HG02678 (cell line): ENCODE results near the gene THSD4.
"Not testable (repeated sequence)": the region's sequence is repeated elsewhere in the genome, so short reads cannot be mapped to it uniquely, and the experiment has no call there.

Source experiments
- ATAC-seq: cut with Tn5 transposase; IDR thresholded peaks from one replicate; pipeline ENCODE4 v1.9.1; 2021; ENCODE audit warnings: mild to moderate bottlenecking, moderate library complexity; ENCODE audit not compliant: unreplicated experiment

The THSD4 gene

DNA sequence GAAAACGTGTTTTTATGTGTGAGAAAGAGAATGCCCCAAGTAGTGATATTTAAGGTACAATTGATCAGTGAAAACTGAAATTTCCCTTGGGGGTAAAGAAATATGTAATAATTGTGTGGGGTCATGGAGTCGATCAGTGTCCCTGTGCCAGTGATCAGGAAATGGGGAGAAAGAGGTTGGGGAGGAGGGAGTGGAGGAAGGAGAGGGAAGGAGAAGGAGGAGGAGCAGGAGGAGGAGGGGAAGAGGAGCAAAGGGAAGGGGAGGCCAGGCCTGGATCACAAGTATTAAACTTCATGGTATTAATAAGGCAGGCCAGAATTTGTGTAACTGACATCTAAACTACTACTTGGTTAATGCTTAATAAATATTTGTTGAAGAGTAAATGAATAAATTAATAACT lies 30.4 kb downstream of the THSD4 start:
- no peak for ATAC-seq

DNA sequence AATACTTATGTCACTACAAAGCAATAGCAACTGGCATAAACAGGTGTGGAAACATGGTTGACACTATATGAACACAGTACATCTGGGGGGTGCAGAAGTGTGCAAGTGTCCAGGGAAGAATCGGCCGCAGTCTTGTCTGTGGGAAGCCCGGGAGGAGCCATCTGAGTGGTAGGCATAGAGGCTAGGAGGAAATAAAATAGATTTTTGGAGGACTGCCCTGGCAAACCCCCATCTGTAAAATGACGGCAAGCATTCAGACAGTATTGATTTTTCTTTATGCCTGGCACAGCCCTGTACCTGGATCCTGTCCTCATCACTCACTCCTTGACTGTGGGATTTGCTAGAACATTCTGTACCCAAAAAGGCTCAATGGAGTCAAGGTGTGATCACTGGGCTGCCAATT lies 31.3 kb downstream of the THSD4 start:
- no peak for ATAC-seq

DNA sequence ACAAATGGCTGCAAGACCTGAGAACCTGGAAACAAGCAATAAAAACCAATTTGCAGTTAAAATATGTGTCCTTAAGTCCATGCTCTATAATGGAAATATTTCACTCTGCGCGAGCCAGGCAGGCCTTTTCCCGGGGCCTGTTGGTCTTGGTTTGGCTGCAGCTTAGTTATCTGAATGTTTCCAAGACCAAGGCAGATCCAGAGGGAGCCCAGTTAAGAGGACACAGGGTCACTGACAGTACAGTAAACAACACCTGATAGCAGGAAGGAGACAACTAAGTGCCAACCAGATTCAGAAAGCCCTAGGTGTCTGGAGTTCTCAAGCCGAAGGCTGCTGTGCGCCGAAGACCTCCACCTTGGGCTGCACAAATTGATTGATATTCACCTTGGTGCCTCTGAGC lies 32.8 kb downstream of the THSD4 start:
- ATAC-seq: no peak

DNA sequence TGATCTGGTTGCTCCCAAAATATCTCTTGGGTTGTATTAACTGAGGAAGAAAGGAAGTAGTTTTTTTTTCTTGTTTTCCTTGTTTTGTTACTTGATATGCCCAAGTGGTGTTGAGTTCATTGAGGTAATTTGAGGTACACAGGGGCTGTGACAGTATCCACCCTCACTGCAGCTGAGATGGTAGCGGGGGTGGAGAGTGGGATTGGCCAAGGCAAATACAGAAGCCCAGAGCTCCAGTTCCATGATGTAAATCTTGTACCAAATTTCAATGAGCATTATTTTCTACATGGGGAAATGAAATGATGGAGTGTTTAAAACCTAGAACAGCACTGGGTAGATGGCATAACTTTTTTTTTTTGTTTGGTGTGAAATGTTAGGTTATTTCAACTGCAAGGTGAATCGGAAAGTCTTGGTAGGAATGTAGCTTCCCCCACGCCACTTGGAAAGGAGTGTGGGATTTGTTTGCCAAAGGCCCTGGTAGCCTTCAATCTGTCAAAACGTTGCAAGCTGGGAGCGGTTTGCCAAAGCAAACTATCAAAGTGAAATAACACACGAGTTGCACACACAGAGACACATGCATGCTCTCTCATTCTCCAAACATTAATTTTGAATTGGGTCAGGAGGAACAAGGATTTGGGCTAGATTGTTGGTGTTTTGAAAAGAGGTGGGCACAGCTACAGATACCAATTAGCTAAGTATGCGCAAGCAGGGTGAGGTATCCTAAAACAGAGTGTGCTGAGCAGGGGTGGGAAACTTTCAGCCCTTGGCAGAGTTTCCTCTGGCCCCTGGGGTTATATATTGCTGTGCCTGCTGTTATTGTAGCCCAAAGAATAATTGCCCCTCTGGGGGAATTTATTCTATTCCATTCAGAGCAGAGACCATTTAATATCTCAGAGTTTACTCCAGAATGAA lies 34.6 kb downstream of the THSD4 start:
- no peak for ATAC-seq

DNA sequence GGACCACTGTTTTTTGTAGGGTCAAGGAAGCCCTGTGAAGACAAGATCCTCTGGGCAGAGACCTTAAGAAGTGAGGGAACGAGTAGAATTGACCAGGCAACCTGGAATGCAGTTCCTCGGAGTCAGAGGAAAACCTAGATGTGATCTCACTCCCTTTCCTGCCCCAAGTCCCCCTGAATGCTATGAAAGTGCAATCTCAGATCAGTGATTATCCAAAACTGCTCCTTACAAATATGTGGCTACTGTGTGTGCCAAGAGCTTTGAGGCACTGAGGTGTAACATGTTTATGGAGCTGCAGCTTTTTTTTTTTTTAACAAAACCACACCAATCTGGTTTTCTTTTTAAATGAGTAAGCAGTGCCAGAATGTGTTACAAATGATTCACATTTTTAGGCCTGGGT lies 35.8 kb downstream of the THSD4 start:
- ATAC-seq: no peak

DNA sequence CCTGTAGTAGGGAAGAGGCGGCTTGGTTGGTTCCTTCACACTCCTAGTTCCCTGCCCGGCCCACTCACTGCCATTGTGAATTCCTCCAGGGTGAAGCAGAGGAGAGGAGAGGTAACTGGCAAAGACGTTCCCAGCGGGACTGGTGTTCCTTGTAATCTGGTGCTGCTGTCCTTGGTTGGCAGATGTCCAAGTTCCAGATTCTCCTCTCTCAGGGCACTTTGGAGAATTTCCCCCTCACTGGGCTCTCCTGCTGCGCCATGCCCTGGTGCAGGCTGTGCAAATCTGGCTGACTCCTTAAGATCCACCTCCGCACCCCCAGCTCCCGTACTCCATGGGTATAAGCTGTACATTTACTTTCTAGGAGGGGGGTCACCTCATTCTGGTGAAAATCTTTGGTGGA lies 37.3 kb downstream of the THSD4 start:
- ATAC-seq: no peak

DNA sequence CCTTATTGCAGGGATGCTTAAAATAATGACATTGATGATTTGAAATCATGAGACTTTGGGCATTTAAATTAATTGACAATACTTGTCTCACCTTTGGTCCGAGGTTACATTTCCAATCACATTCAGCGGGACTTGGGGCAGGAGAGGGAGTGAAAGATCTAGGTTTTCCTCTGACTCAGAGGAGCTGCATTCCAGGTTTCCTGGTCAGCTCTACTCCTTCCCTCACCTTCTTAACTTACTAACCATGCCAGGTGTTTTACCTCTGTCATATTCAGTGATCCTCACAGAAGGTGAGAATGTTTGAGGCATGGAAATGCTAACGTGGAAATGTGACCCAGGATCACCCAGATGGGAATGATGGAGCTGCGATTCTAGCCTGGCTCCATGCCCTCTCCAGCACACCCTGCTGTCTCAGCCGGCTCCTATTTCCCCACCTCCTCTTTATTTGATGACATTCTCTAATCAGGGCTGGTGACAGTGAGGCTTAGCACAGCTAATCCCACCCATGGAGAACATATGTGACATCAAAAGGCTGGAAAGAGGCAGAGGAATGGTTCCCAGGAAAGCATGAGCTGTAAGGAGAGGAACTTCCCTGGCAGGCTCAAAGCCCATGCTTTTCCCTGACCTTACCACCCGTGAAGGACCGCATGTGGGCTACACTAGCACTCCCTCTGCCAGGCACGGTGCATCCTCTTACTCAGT lies 38.7 kb downstream of the THSD4 start:
- ATAC-seq: no peak

DNA sequence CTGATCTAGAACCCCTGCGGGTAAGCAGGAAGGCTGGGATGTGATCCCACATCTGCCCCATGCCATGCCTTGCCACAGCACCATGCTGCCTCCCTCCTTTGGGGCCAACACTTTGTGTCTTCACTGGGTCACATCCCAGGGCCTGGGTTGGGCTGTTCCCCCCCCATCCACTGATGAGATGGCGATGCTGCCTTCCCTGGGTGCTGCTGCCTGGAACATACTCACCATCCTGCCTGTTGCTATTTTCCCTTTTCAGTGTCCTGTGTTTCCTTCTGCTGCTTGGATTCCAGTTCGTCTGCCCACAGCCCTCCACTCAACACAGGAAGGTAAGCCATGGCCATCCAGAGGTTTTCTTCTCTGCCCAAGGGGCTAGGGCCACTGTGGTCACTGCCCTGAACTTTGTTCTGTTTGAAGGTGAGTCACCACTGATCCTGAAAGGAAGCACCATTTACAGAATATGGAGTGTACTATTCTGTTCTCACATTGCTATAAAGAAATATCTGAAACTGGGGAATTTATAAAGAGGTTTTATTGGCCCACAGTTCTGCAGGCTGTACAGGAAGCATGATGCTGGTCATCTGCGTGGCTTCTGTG lies 39.4 kb downstream of the THSD4 start:
- ATAC-seq: no peak

DNA sequence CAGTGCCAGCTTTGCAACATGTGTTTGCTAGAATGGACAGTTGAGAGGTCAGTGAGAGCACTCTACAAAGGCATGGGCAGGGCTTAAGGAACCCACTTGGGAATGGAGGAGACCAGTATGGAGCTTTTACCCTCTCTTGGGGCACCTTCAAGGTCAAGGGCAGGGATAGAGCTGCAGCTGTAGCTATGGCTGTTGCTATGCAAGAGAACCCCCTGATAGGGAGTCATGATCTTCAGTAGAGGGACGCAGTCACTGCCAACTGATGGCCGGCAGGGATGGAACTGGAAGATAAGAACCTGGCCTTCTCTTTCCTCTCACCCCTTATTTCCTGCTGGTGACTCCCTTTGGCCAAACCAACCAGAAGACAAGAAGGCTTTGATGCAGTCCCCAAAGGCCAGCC lies 40.3 kb downstream of the THSD4 start:
- no peak for ATAC-seq

DNA sequence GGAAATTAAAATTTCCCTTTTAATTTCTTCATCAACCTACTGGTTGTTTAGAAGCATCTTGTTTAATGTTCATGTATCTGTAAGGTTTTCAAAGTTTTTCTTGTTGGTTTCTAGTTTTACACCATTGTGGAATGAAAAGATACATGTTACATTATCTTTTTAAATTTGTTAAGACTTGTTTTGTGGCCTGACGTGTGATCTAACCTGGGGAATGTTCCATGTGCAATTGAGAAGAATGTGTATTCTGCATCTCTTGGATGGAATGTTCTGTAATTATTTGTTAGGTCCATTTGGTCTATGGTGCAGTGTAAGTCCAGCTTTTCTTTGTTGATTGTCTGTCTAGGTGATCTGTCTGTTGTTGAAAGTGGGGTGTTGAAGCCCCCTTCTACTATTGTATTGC lies 45.7 kb downstream of the THSD4 start:
- no peak for ATAC-seq

DNA sequence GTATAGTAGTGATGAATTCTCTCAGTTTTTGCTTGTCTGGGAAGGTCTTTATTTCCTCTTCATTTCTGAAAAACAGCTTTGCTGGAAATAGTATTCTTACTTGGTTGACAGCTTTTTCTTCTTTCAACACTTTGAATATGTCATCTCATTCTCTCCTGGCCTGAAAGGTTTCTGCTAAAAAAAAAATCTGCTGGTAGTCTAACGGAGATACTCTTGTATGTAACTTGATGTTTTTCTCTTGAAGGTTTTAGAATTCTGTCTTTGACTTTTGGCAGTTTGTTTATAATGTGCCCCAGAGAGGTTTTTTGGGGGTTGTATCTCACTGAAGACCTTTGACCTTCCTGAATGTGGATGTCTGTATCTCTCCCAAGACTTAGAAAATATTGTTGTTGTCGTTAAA lies 47.0 kb downstream of the THSD4 start:
- ATAC-seq: no peak

DNA sequence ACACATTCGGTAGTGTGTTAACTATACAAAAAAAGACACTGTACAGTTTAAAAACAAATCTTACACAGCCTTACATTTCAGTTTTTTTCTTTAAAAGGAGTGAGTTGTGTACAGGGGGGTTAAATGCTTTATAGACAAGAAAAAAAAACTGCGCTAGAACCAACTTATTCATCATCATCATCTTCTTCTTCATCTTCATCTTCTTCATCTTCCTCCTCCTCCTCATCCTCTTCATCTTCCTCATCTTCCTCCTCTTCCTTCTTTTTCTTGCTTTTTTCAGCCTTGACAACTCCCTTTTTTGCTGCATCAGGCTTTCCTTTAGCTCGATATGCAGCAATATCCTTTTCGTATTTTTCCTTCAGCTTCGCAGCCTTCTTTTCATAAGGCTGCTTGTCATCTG lies 49.3 kb downstream of the THSD4 start:
- not testable (repeated sequence) for ATAC-seq

DNA sequence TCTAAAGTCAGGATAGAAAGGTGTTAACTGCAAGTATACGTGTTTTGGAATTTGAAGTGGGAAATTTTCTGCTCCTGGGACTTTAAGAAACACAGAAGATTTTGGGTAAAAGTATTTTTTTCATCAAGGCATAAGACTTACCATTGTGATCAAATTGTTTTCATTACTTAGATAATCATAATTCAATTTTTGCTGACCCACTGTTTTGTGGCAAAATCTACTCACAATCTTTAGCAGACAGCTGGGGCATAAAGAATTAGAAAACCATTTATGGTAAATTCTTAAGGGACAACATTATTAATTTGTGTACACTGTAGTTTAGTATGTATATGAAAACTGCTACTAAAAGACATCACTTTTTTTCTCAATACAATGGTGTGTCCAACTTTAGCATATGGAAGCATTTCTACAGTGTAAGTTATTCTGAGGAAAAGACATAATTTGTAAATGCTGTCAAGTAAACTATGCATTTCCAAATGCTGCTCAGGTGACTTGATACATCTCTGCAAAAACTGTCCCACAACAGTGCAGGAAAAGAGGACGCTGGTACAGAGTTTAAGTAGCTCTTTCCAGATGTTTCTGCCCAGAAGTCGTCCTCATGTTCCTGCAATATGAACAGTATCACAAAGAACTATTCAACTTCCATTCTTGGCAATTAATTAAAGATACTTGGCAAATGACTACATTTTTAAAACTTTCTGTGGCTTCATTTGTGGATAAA lies 52.3 kb downstream of the THSD4 start:
- ATAC-seq: no peak

DNA sequence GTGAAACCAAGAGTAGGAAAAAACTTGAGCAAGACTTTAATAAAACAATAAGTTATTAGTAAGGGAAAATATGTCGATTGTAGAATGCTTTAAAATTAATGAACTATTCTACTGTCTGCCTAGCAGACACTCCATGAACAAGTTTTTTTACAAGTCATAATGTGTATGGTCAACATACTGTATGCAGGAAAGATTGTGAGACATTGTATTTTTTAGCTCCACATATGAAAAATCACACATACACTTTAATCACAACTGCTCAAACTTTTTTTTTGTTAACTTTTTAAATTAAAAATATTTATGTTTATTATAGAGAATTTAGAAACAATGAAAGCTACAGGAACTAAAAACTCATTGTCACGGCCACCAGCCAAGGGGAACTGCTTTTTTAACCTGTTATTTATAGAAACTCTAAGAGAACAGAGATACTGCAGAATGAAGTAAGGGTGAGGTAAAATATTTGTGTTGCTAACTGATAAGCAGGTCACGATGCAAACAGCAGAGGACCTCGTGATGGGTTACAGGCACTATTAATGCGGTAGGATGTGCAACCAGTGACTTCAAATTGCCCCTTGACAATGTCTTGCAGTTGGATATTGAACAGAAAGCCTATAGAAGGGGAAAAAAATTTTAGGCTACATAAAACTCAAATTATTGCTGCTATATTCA lies 53.0 kb downstream of the THSD4 start:
- ATAC-seq: no peak

DNA sequence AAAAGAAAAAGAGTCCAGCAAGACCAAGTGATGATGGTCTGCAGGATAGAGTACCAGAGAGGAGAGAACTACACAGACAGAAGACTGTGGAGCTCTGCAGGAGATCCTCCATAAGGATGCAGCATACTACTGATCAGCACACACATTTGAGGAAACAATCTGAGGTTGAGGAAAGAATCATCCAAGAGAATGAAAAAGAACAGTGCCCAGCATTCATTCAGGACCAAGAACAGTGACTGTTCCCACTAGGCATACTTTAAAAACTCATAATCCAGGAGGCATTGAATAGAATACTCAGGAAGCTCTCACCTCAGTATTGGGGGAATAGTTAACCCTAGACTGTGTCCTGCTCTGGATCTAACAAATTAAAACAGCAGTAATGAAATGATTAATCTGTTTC lies 54.9 kb downstream of the THSD4 start:
- no peak for ATAC-seq

DNA sequence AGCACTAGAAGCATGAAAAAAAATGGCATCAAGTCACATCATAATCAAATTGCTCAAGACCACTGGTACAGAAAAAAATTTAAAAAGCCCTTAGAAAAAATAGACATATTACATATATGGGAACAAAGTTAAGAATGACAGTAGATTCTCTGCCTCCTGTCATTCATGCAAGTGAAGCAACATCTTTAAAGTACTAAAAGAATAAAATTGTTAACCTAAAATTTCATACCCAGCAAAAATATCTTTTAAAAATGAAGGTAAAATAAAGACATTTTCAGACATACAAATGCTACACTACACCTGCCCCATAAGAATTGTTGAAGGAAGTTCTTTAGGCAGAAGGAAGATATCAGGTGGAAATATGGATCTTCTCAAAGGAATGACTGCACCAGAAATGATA lies 55.9 kb downstream of the THSD4 start:
- ATAC-seq: no peak

DNA sequence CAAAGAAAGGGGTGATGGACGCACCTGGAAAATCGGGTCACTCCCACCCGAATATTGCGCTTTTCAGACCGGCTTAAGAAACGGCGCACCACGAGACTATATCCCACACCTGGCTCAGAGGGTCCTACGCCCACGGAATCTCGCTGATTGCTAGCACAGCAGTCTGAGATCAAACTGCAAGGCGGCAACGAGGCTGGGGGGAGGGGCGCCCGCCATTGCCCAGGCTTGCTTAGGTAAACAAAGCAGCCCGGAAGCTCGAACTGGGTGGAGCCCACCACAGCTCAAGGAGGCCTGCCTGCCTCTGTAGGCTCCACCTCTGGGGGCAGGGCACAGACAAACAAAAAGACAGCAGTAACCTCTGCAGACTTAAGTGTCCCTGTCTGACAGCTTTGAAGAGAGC lies 59.1 kb downstream of the THSD4 start:
- ATAC-seq: not testable (repeated sequence)

DNA sequence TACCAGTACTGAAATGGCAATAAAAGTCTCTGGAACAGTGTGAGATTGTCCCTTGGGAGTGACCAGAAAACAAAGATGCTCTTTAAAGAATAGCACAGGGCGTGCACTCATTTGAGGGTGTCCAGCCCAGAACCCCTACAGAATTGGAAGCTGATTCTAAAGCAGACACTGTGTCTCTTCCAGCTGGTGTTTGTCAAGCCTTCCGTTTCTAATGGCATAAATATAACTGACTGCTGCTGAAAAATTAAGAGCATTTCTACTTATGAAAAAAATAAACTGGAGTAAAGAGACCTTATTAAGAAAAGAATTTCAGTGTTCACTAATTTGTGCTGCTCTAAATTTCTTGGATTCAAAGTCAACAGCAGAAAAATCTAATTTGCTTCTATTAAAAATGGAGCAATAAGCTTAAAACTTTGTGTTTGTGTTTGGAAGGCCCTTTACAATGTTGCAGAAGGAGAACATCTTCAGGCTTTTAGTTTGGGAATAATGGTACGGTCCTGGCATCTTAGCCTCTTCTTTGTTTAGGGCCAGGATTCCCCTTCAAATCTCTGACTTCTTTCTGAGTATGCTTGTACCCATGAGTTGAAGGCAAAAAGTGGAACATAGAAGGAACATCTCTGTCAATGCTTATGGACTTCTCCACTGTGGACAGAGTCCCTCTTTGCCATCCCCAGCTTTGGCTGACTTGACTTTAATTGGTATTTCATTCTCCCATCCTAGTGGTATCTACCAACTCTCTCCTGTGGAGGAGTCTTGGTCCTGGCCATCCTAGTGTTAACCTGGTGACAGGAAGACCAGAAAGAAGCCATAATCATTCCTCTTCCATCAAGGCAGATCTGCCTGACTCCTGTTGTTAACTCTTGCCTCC lies 65.9 kb downstream of the THSD4 start:
- no peak for ATAC-seq

DNA sequence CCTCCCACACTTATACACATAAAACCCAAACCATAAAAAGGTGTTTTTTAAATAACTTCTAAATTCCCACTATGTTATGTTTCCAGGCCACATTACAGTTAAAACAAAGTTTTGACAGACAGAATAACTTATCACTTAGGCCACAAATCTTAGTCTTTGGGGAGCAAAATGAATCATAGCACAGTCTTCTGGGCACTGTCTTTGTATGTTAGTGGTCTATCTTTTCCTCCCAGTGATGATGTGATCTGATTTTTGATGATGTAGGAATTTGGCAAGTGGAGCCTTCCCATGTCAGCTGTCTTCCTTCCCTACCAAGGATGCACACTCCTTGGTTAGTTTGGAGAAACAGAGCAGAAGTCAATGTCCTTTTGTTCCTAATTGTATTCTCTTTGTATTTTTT lies 67.3 kb downstream of the THSD4 start:
- no peak for ATAC-seq

DNA sequence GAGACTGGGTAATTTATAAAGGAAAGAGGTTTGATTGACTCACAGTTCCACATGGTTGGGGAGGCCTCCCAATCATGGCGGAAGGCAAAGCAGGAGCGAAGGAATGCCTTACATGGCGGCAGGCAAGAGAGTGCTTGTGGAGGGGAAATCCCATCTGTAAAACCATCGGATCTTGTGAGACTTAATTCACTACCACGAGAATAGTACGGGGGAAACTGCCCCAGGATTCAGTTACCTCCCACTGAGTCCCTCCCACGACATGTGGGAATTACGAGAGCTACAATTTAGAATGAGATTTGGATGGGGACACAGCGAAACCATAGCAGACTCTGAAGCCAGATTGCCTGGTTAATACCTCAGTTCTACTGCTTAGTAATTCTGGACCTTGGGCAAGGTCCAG lies 67.8 kb downstream of the THSD4 start:
- no peak for ATAC-seq
